SK-N-SH (cell line): ENCODE measurements around the gene DNAJC18.

Experiments used
- CHD2 ChIP-seq: fragments of 150-350 bp; IDR thresholded peaks from 2 replicates; pipeline ENCODE4 v1.6.1; 2018; ENCODE audit warnings: low read length; ENCODE audit not compliant: partially characterized antibody
- ELF1 ChIP-seq: IDR thresholded peaks from 2 replicates; pipeline ENCODE4 v1.4.0; 2012
- IRF3 ChIP-seq: fragments of 150-350 bp; IDR thresholded peaks from 2 replicates; pipeline ENCODE4 v1.6.1; 2016; ENCODE audit warnings: mild to moderate bottlenecking, low read depth, low read length
- JUND ChIP-seq: IDR thresholded peaks from 2 replicates; pipeline ENCODE4 v1.4.0; 2012
- TAF1 ChIP-seq: IDR thresholded peaks from 2 replicates; pipeline ENCODE4 v1.6.1; 2012; ENCODE audit warnings: low read depth, mild to moderate bottlenecking, low read length, moderate library complexity, borderline replicate concordance

- TF ChIP-seq JUND (no peak), IRF3 (no peak), CHD2 (no peak), ELF1 (no peak), TAF1 (no peak)
Observed at GRCh38 chr5:139378941-139379361, 60.4 kb downstream of the DNAJC18 start.
